Spleen (tissue), 7 donors: ENCODE results near the gene RNF214.

Source experiments
- CTCF ChIP-seq, 11 experiments: fragments of 200-600 bp in 7 of 11; fragments of 450-650 bp in 4 of 11; sonication (generic) in 4 of 11; IDR thresholded peaks in 8 of 11; conservative IDR thresholded peaks in 3 of 11; 1 replicate in 7 of 11; 2 replicates in 4 of 11; pipeline versions ENCODE4 v1.4.0 to v1.8.0; 2016 to 2021; ENCODE audit warnings: antibody characterized with exemption in 11 of 11, inconsistent platforms in 4 of 11, mild to moderate bottlenecking in 1 of 11
- POLR2A ChIP-seq, 3 donors: fragments of 450-650 bp; IDR thresholded peaks; one replicate each; pipeline ENCODE4 v1.5.1; 2017; ENCODE audit warnings: antibody characterized with exemption in 3 of 3, mild to moderate bottlenecking in 1 of 3
- POLR2AphosphoS5 ChIP-seq, 3 donors: sonication (generic); formaldehyde crosslinking; IDR thresholded peaks; one replicate each; pipeline ENCODE4 v1.5.1; 2017; ENCODE audit warnings: antibody characterized with exemption in 3 of 3
- donor health status: DM: no; HTN: no; CAD: no; lungs with moderate emphysema.
- donor health status: DM: no; HTN: no; CAD: no.
- donor health status: DM: no; HTN: no; CAD: no.

- no peak for TF ChIP-seq CTCF (IDR thresholded peaks at IDR 0.05 in 8 of 11, conservative IDR thresholded peaks at IDR 0.05 in 3 of 11)
- TF ChIP-seq POLR2A (IDR thresholded peaks at IDR 0.05) = no peak
- no peak for TF ChIP-seq POLR2AphosphoS5 (IDR thresholded peaks at IDR 0.05)
These were observed 33.3 kb downstream of the RNF214 start for GRCh38 chr11:117265745-117266144.
